ENCODE measurements around the gene HSPB7.

DNA sequence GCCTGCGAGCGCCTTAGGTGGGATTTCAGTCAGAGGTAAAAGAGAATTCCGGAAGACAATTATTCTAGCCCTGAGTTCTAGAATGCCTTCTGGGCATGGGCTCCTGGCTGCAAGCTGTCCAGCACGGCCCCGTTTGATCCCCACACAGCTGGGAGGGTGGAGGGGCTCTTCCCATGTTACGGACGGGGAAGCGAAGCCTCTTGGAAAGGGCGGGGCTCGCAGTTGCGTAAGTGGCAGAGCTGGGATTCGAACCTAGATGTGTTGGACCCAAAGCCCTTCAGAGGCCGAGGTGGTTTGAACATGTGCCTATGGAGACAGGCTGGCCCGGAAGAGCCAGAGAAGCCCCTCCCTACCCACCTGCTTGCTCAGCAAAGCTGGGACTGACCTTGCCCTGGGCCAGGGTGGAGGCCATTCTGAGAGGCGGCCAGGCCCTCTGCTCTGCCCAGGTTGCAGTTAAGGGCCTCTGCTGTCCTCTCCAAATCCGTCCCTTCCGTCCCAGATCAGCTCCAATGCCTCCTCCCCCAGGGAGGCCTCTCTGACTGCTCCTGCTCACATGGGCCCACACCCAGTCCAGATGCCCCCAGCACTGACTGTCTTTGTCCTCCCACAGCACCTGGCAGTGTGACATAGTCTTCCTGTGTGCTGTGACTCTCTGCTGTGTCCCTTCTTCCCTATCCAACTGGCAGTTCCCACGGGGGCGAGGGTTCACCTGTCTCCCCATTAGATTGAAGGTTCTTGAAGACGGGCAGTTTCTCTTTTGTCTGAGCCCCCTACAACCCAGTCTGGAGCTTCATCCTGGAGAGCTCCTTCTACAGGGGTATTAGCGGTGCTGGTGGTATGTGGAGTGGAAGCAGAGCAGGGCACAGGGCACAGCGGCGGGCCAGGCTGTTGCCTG lies 1.2 kb upstream of the HSPB7 start:
- no peak for TF ChIP-seq POLR2A (IDR thresholded peaks at IDR 0.05)
- TF ChIP-seq, protein P1, sequence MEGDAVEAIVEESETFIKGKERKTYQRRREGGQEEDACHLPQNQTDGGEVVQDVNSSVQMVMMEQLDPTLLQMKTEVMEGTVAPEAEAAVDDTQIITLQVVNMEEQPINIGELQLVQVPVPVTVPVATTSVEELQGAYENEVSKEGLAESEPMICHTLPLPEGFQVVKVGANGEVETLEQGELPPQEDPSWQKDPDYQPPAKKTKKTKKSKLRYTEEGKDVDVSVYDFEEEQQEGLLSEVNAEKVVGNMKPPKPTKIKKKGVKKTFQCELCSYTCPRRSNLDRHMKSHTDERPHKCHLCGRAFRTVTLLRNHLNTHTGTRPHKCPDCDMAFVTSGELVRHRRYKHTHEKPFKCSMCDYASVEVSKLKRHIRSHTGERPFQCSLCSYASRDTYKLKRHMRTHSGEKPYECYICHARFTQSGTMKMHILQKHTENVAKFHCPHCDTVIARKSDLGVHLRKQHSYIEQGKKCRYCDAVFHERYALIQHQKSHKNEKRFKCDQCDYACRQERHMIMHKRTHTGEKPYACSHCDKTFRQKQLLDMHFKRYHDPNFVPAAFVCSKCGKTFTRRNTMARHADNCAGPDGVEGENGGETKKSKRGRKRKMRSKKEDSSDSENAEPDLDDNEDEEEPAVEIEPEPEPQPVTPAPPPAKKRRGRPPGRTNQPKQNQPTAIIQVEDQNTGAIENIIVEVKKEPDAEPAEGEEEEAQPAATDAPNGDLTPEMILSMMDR (IDR thresholded peaks at IDR 0.05): no peak
